Loucy (cell line): ENCODE data around the gene UBE4B.

Source experiments
- H2AFZ ChIP-seq: fragments of 200-600 bp; sonication (generic); 2 replicates; pipeline ENCODE4 v1.6.0; 2016; ENCODE audit warnings: antibody characterized with exemption, mild to moderate bottlenecking, low read length, moderate library complexity
- H3F3A ChIP-seq: fragments of 200-600 bp; 2 replicates; pipeline ENCODE4 v1.6.0; 2016; ENCODE audit warnings: antibody characterized with exemption, low read depth, mild to moderate bottlenecking
- H3K27me3 ChIP-seq: fragments of 200-600 bp; sonication (generic); 2 replicates; pipeline ENCODE4 v1.6.1; 2014; ENCODE audit warnings: low read length, mild to moderate bottlenecking; ENCODE audit not compliant: insufficient read depth, poor library complexity, severe bottlenecking
- H3K36me3 ChIP-seq: fragments of 200-600 bp; sonication (generic); 2 replicates; pipeline ENCODE4 v1.6.1; 2016; ENCODE audit warnings: low read length; ENCODE audit not compliant: insufficient read depth
- H3K4me1 ChIP-seq: fragments of 200-600 bp; sonication (generic); 2 replicates; pipeline ENCODE4 v1.5.1; 2014; ENCODE audit warnings: low read length, mild to moderate bottlenecking; ENCODE audit not compliant: insufficient read depth, poor library complexity, severe bottlenecking
- H3K4me2 ChIP-seq: fragments of 200-600 bp; sonication (generic); 2 replicates; pipeline ENCODE4 v1.6.0; 2014; ENCODE audit warnings: antibody characterized with exemption, low read length, low read depth, mild to moderate bottlenecking; ENCODE audit not compliant: poor library complexity, severe bottlenecking
- H3K4me3 ChIP-seq: fragments of 200-600 bp; sonication (generic); 2 replicates; pipeline ENCODE4 v1.5.1; 2014; ENCODE audit warnings: low read length, mild to moderate bottlenecking, mixed read lengths; ENCODE audit not compliant: poor library complexity, severe bottlenecking
- H3K79me2 ChIP-seq: fragments of 200-600 bp; sonication (generic); 2 replicates; pipeline ENCODE4 v1.6.1; 2014; ENCODE audit warnings: low read length; ENCODE audit not compliant: insufficient read depth
- H3K9ac ChIP-seq: fragments of 200-600 bp; sonication (generic); 2 replicates; pipeline ENCODE4 v1.6.0; 2014; ENCODE audit warnings: mild to moderate bottlenecking, low read depth, low read length, moderate library complexity; ENCODE audit not compliant: poor library complexity, severe bottlenecking
- H3K9me2 ChIP-seq: fragments of 200-600 bp; sonication (generic); replicated peaks from 2 replicates; pipeline ENCODE4 v1.6.1; 2016; ENCODE audit warnings: low read depth, low read length, mixed read lengths
- H3K9me3 ChIP-seq: fragments of 200-600 bp; sonication (generic); 2 replicates; pipeline ENCODE4 v1.6.1; 2014; ENCODE audit warnings: mild to moderate bottlenecking, antibody characterized with exemption, low read length, low read depth; ENCODE audit not compliant: insufficient read depth
- H4K20me1 ChIP-seq: fragments of 200-600 bp; sonication (generic); 2 replicates; pipeline ENCODE4 v1.6.0; 2014; ENCODE audit warnings: antibody characterized with exemption, low read length, mild to moderate bottlenecking; ENCODE audit not compliant: insufficient read depth, poor library complexity, severe bottlenecking
- CTCF ChIP-seq: fragments of 200-600 bp; sonication (generic); conservative IDR thresholded peaks from 2 replicates; pipeline ENCODE4 v1.5.1; 2014; ENCODE audit warnings: mild to moderate bottlenecking, antibody characterized with exemption, low read length
- EZH2phosphoT487 ChIP-seq: fragments of 200-600 bp; IDR thresholded peaks from 2 replicates; pipeline ENCODE4 v1.6.1; 2018; ENCODE audit warnings: antibody characterized with exemption, mild to moderate bottlenecking, moderate library complexity, borderline replicate concordance

The UBE4B gene

DNA sequence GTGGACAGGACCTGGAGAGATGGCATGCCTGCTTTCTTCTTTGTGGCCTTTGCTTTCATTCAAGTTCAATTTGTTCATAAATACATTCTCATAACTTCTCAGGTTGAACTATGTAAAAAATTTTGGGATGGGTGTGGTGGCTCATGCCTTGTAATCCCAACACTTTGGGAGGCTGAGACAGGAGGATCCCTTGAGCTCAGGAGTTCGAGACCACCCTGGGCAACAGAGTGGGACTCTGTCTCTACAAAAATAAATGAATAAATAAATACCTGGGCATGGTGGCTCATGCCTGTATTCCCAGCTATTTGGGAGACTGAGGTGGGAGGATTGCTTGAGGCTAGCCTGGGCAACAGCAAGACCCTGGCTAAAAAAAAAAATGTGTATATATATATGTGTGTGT is 179.7 kb downstream of the UBE4B start:
- Histone ChIP-seq H4K20me1 (peaks cover 18% of the 10 kb centered on the region), H3K9me3 (no peaks in the 10 kb centered on the region), H3K9ac (peak overlapping the region; percentile 96), H3K4me1 (peaks cover 40% of the 10 kb centered on the region), H3K9me2 (no peaks in the 10 kb centered on the region), H2AFZ (no peak overlapping the region), H3F3A (peaks cover 3% of the 10 kb centered on the region; the same call in 1 of the 2 replicates), H3K4me2 (peak overlapping the region; percentile 99), H3K36me3 (no peaks in the 10 kb centered on the region), H3K79me2 (peaks cover 49% of the 10 kb centered on the region), H3K27me3 (no peaks in the 10 kb centered on the region), H3K4me3 (peak overlapping the region; percentile 100)
- TF ChIP-seq CTCF, result no peak
- TF ChIP-seq EZH2phosphoT487, result no peak

DNA sequence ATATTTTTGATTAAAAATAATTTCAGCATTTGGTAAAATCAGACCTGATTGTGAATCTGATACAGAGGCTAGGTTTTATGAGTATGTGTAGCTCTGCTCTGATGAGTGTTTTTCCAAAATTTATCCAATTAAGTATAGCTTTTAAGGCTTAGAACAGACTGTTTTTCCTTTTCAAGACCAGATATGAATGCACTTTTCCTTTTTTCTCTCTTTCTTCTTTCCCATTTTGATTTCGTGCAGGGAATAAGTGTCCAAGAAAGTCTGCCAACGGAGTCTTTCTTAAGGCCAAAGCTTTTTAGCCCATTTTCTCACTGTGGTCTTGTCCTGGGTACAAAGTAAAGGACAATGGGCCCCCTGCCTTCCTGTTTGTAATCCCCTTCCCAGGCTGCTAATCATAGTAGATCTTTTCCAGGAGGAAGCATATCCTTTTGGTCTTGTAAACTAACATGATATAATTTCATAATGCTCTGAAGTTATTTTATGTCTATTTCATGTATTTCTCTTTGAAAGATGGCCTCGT is 180.5 kb downstream of the UBE4B start:
- Histone ChIP-seq H3K79me2 (peaks cover 57% of the 10 kb centered on the region), H3K4me2 (peak overlapping the region; percentile 99), H3K4me3 (peak overlapping the region; percentile 37), H3K9ac (peak overlapping the region; percentile 37), H2AFZ (no peak overlapping the region), H3K4me1 (peaks cover 40% of the 10 kb centered on the region), H3F3A (peaks cover 3% of the 10 kb centered on the region; the same call in 1 of the 2 replicates), H4K20me1 (peaks cover 18% of the 10 kb centered on the region), H3K36me3 (no peaks in the 10 kb centered on the region), H3K9me3 (no peaks in the 10 kb centered on the region), H3K27me3 (no peaks in the 10 kb centered on the region), H3K9me2 (no peaks in the 10 kb centered on the region)
- no peak for TF ChIP-seq EZH2phosphoT487
- TF ChIP-seq CTCF, result no peak

DNA sequence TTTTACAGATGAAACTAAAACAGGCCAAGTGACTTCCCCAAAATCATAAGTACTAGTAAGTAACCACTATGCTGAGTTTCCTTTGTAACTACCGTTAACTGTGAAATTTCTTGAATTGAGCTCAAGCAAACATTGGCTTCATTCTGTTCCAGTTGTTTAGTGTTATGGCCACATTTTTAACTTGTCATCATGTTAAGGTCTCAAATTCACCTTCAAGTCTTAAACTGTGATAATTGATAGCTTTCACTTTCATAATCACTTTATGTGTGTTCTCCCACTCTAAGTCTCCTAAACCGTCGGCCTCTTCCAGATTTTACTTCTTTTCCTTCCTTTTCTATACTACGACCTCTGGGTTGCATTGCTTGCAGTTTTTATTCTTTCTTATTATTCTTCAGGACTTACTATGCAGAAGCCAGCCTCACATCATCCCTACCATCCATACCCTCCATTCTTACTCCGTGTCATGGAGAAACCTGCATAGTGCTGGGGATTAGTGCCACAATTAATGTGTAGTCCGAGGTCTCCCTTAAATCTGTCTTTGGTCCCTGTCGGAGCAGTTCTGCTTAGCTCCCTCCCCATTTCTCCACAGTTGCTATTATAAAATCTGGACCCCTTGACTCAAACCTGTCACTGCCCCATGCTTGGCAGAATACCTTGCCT is 183.5 kb downstream of the UBE4B start:
- peak overlapping the region; percentile 48 for H3K4me2 ChIP-seq
- peaks cover 55% of the 10 kb centered on the region for H3K79me2 ChIP-seq
- no peak for TF ChIP-seq EZH2phosphoT487
- no peak for TF ChIP-seq CTCF
- H3K36me3 ChIP-seq, result no peaks in the 10 kb centered on the region
- H3K4me3 ChIP-seq, result no peak overlapping the region
- peaks cover 3% of the 10 kb centered on the region; the same call in 1 of the 2 replicates for H3F3A ChIP-seq
- H3K9me3 ChIP-seq, result no peaks in the 10 kb centered on the region
- peaks cover 18% of the 10 kb centered on the region for H4K20me1 ChIP-seq
- peaks cover 32% of the 10 kb centered on the region for H3K4me1 ChIP-seq
- H2AFZ ChIP-seq, result no peak overlapping the region
- H3K9me2 ChIP-seq, result no peaks in the 10 kb centered on the region
- H3K9ac ChIP-seq, result no peak overlapping the region
- no peaks in the 10 kb centered on the region for H3K27me3 ChIP-seq
